Endodermal cell (in vitro differentiated cells): ENCODE data around the gene TGM6. TPM values are rescaled to one million over a fixed set of nuclear protein-coding genes. Genes with fewer than 3 reads are reported as not detected.

ENCODE experiments used
- DNase-seq: peaks from one replicate; pipeline ENCODE4 v3.0.0-alpha.2; 2017
- H3K27ac ChIP-seq: 2 replicates; pipeline ENCODE4 v1.5.1; 2013; ENCODE audit warnings: mild to moderate bottlenecking, low read depth, low read length, moderate library complexity
- H3K27me3 ChIP-seq: 2 replicates; pipeline ENCODE4 v1.6.1; 2013; ENCODE audit warnings: mild to moderate bottlenecking, low read length, moderate library complexity; ENCODE audit not compliant: insufficient read depth, control insufficient read depth, poor library complexity, severe bottlenecking
- H3K36me3 ChIP-seq: 2 replicates; pipeline ENCODE4 v1.7.0; 2013; ENCODE audit warnings: mild to moderate bottlenecking, low read length, moderate library complexity; ENCODE audit not compliant: control insufficient read depth, insufficient read depth
- H3K4me1 ChIP-seq: one replicate; pipeline ENCODE4 v1.7.0; 2013; ENCODE audit warnings: low read length; ENCODE audit not compliant: control insufficient read depth, insufficient read depth
- H3K4me3 ChIP-seq: 2 replicates; pipeline ENCODE4 v1.5.1; 2013; ENCODE audit warnings: mild to moderate bottlenecking, low read length, moderate library complexity
- H3K9ac ChIP-seq: 2 replicates; pipeline ENCODE4 v1.6.1; 2013; ENCODE audit warnings: mild to moderate bottlenecking, low read length, moderate library complexity; ENCODE audit not compliant: poor library complexity, severe bottlenecking; ENCODE audit errors: extremely low read depth
- H3K9me3 ChIP-seq: 2 replicates; pipeline ENCODE4 v1.6.1; 2013; ENCODE audit warnings: mild to moderate bottlenecking, low read length, moderate library complexity; ENCODE audit not compliant: control insufficient read depth
- H3K27ac Mint-ChIP-seq: 2 replicates; pipeline ENCODE4 v1.8.0; 2020; ENCODE audit warnings: mixed read lengths
- H3K27me3 Mint-ChIP-seq: 2 replicates; pipeline ENCODE4 v1.8.0; 2021; ENCODE audit warnings: mild to moderate bottlenecking, mixed read lengths; ENCODE audit not compliant: insufficient read depth
- H3K36me3 Mint-ChIP-seq: 2 replicates; pipeline ENCODE4 v1.8.0; 2020; ENCODE audit warnings: low read depth, mixed read lengths
- H3K4me1 Mint-ChIP-seq: 2 replicates; pipeline ENCODE4 v1.8.0; 2020; ENCODE audit warnings: mixed read lengths
- H3K4me3 Mint-ChIP-seq: 2 replicates; pipeline ENCODE4 v1.8.0; 2020; ENCODE audit warnings: mild to moderate bottlenecking, moderate library complexity, mixed read lengths
- H3K9me3 Mint-ChIP-seq: 2 replicates; pipeline ENCODE4 v1.8.0; 2020; ENCODE audit warnings: mild to moderate bottlenecking, mixed read lengths
- WGBS, 2 experiments: methylation state at CpG; one replicate each; pipeline versions ENCODE4 v1.1.5 to v1.1.7; 2013; ENCODE audit warnings: missing lambda C conversion rate in 2 of 2, mixed read lengths in 1 of 2; ENCODE audit not compliant: insufficient coverage in 1 of 2, insufficient read length in 1 of 2; 5-methylcytosine and 5-hydroxymethylcytosine counted together
- total RNA-seq, 2 donors: library from RNA; stranded (reverse); fragmentation: NEBNext Ultra II Directional in 1 of 2; extraction: Animal tissue kit (Norgen Biotek cat#: 25700) in 1 of 2; gene quantifications; 2 replicates in 1 of 2; 3 replicates in 1 of 2; pipeline ENCODE4 v1.2.1, GENCODE V29; 2021
- TF ChIP-seq, protein P1 (sequence below): fragments of 200-600 bp; sonication (generic); conservative IDR thresholded peaks from 2 replicates; pipeline ENCODE4 v1.5.0; 2021; ENCODE audit warnings: antibody characterized with exemption, mild to moderate bottlenecking

The TGM6 gene
- total RNA-seq, 2 donors from 2014 or later, result not detected

DNA sequence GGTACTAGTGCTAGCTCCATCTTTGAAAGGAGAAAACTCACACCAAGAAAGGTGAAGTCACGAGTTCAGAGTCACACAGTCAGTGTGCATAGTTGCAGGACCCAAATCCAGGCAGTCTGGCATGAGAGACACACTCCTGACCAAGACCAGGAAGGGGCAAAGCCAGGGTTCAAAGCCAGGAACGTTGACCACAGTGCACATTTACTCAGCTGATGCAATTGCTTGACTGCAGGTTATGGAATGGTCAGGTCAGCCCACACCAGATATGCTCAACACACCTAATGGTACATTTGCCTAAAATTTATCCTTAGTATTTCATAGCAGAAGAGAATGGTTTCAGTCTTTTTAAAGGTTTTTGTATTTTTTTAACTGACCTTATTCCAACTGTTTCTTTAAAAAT, 37.7 kb downstream of the TGM6 start:
- TF ChIP-seq, protein P1, sequence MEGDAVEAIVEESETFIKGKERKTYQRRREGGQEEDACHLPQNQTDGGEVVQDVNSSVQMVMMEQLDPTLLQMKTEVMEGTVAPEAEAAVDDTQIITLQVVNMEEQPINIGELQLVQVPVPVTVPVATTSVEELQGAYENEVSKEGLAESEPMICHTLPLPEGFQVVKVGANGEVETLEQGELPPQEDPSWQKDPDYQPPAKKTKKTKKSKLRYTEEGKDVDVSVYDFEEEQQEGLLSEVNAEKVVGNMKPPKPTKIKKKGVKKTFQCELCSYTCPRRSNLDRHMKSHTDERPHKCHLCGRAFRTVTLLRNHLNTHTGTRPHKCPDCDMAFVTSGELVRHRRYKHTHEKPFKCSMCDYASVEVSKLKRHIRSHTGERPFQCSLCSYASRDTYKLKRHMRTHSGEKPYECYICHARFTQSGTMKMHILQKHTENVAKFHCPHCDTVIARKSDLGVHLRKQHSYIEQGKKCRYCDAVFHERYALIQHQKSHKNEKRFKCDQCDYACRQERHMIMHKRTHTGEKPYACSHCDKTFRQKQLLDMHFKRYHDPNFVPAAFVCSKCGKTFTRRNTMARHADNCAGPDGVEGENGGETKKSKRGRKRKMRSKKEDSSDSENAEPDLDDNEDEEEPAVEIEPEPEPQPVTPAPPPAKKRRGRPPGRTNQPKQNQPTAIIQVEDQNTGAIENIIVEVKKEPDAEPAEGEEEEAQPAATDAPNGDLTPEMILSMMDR, result no peak
- peaks cover 4% of the 10 kb centered on the region for H3K27me3 Mint-ChIP-seq
- Histone ChIP-seq H3K27ac (no peak overlapping the region), H3K9ac (no peak overlapping the region), H3K4me1 (no peaks in the 10 kb centered on the region), H3K4me3 (no peak overlapping the region), H3K9me3 (no peaks in the 10 kb centered on the region), H3K27me3 (no peaks in the 10 kb centered on the region), H3K36me3 (no peaks in the 10 kb centered on the region)
- H3K9me3 Mint-ChIP-seq, result no peaks in the 10 kb centered on the region
- WGBS, 2 experiments, result 79 to 100% methylated on average over 1 to 2 of the region's 2 CpGs
- no peak overlapping the region for H3K27ac Mint-ChIP-seq
- DNase-seq, result no peak
- no peak overlapping the region for H3K4me3 Mint-ChIP-seq
- no peaks in the 10 kb centered on the region for H3K36me3 Mint-ChIP-seq
- no peaks in the 10 kb centered on the region for H3K4me1 Mint-ChIP-seq

DNA sequence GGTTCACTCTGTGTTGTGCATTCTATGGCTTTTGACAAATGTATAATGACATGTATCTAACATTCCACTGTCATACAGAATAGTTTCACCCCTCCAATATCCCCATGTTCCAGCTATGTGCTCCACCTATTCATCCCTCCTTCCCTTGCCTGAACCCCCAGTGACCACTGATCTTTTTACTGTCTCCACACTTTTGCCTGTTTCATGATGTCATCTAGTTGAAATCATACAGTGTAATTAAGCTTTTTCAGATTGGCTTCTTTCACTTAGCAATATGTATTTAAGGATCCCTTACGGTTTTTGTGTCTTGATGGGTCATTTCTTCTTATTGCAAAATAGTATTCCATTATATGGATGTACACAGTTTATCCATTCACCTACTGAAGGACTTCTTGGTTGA, 39.8 kb downstream of the TGM6 start:
- Histone ChIP-seq H3K4me3 (no peak overlapping the region), H3K27ac (no peak overlapping the region), H3K9me3 (no peaks in the 10 kb centered on the region), H3K9ac (no peak overlapping the region), H3K36me3 (no peaks in the 10 kb centered on the region), H3K4me1 (no peaks in the 10 kb centered on the region), H3K27me3 (no peaks in the 10 kb centered on the region)
- H3K9me3 Mint-ChIP-seq, result no peaks in the 10 kb centered on the region
- H3K27me3 Mint-ChIP-seq, result peaks cover 5% of the 10 kb centered on the region
- no peaks in the 10 kb centered on the region for H3K36me3 Mint-ChIP-seq
- H3K4me3 Mint-ChIP-seq, result no peak overlapping the region
- no peak for DNase-seq
- TF ChIP-seq, protein P1, result no peak
- H3K27ac Mint-ChIP-seq, result no peak overlapping the region
- H3K4me1 Mint-ChIP-seq, result no peaks in the 10 kb centered on the region
- WGBS, 2 experiments, result no CpG with 5 or more reads among the region's 1 CpG

DNA sequence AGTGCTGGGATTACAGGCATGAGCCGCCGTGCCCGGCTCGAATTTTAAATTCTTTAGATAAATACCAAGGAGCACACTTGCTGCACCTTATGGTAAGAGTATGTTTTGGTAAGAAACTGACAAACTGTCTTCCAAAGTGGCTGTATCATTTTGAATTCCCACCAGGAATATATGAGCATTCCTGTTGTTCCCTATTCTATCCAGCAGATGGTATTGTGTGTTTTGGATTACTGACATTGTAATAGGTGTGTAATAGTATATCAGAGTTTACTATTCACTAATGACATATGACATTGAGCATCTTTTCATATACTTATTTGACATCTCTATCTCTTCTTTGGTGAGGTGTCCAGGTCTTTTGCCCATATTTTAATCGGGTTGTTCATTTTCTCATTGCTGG, 40.5 kb downstream of the TGM6 start:
- H3K4me3 Mint-ChIP-seq, result no peak overlapping the region

More for the DNA sequence above, 40.5 kb downstream of the TGM6 start:
- Histone ChIP-seq H3K36me3 (no peaks in the 10 kb centered on the region), H3K27me3 (no peaks in the 10 kb centered on the region), H3K4me1 (no peaks in the 10 kb centered on the region), H3K9me3 (no peaks in the 10 kb centered on the region), H3K4me3 (no peak overlapping the region), H3K27ac (no peak overlapping the region), H3K9ac (no peak overlapping the region)
- H3K36me3 Mint-ChIP-seq, result no peaks in the 10 kb centered on the region
- H3K9me3 Mint-ChIP-seq, result no peaks in the 10 kb centered on the region
- H3K27ac Mint-ChIP-seq, result no peak overlapping the region
- DNase-seq, result no peak
- peaks cover 5% of the 10 kb centered on the region for H3K27me3 Mint-ChIP-seq
- TF ChIP-seq, protein P1, result peak; percentile 56
- H3K4me1 Mint-ChIP-seq, result no peaks in the 10 kb centered on the region
- 58 to 76% methylated on average over 4 to 5 of the region's 5 CpGs for WGBS, 2 experiments
